Body of pancreas (tissue), 4 donors: Measurements from ENCODE around the gene CRPPA. TPM values are rescaled to one million over a fixed set of nuclear protein-coding genes. Genes with fewer than 3 reads are reported as not detected.
"Not testable (repeated sequence)": the region's sequence is repeated elsewhere in the genome, so short reads cannot be mapped to it uniquely, and the experiment has no call there.

Experiments used
- ATAC-seq: fragments of 150-250 bp; one replicate; pipeline ENCODE4 v1.9.1; 2016
- DNase-seq, 4 donors: peaks; one replicate each; pipeline ENCODE4 v3.0.0-alpha.2; 2019
- H3K27ac ChIP-seq, 4 donors: fragments of 200-600 bp; sonication (generic); 1 replicate in 3 of 4; 2 replicates in 1 of 4; pipeline versions ENCODE4 v1.5.1 to v1.6.1; 2016 to 2019; ENCODE audit warnings: mild to moderate bottlenecking in 1 of 4, mixed read lengths in 1 of 4, moderate library complexity in 1 of 4
- H3K27me3 ChIP-seq, 2 donors: fragments of 200-600 bp; sonication (generic); one replicate each; pipeline ENCODE4 v1.6.0; 2016; ENCODE audit warnings: mild to moderate bottlenecking in 1 of 2
- H3K36me3 ChIP-seq, 2 donors: fragments of 200-600 bp; sonication (generic); replicated peaks in 1 of 2; 2 replicates each; pipeline ENCODE4 v1.5.1; 2016; ENCODE audit warnings: low read depth in 2 of 2; ENCODE audit not compliant: insufficient read depth in 1 of 2
- H3K4me1 ChIP-seq: fragments of 200-600 bp; sonication (generic); one replicate; pipeline ENCODE4 v1.6.0; 2016
- H3K4me3 ChIP-seq, 2 donors: fragments of 200-600 bp; sonication (generic); 1 replicate in 1 of 2; 2 replicates in 1 of 2; pipeline ENCODE4 v1.5.1; 2016 to 2019
- H3K9me3 ChIP-seq, 3 donors: fragments of 200-600 bp; sonication (generic); 1 replicate in 2 of 3; 2 replicates in 1 of 3; pipeline ENCODE4 v1.5.1; 2016
- POLR2A ChIP-seq, 3 donors: fragments of 450-650 bp; IDR thresholded peaks; one replicate each; pipeline ENCODE4 v1.6.1; 2016; ENCODE audit warnings: antibody characterized with exemption in 3 of 3, mild to moderate bottlenecking in 2 of 3
- WGBS, 2 donors: methylation state at CpG; one replicate each; pipeline ENCODE4 v1.1.5; 2017; 5-methylcytosine and 5-hydroxymethylcytosine counted together
- intact Hi-C: fragments of 100-400 bp; cut with DNase I; formaldehyde crosslinking; loops from one replicate; pipeline ENCODE4 v1.15.1; 2023
- total RNA-seq, 2 donors: library from RNA; depleted of rRNA; stranded (reverse); fragments of >200 nt; gene quantifications; one replicate each; pipeline ENCODE4 v1.1.0, GENCODE V29; 2016
- TF ChIP-seq, protein P1 (sequence below), 7 experiments: fragments of 450-650 bp in 4 of 7; fragments of 200-600 bp in 3 of 7; sonication (generic) in 3 of 7; IDR thresholded peaks; one replicate each; pipeline ENCODE4 v1.5.1; 2016 to 2019; ENCODE audit warnings: antibody characterized with exemption in 7 of 7

Gene CRPPA
- total RNA-seq, 2 donors from 2014 or later, result 0.66 to 1.0 TPM

DNA sequence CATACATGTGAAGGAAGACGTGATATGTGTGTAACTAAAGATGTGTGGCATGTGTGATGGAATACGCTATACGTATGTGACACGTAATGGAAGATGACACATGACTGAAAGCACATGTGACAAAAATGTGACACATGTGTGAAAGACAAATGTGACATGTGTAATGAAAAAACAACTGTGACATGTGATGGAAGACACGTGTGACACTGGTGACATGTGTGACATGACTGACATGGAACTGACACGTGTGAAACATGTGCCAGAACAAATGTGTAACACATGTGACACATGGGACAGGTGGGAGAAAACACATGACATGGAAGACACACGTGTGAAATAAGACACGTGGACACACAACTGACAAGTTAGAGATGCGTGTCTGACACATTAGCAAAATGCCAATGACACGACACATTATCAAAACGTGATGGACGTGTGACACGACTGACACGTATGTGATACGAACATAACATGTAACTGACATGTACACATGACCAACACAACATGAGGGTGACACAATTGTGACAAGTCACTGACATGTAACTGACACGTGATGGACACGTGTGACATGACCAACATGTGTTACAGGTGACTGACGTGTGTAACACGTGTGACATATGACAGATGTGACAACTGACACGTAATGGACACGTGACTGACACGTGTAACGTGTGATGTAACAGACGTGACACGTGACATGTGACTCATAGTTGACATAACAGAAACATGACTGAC, 24.4 kb downstream of the CRPPA start:
- intact Hi-C loops, result no loop called here
- Histone ChIP-seq H3K27ac (no peak overlapping the region), H3K4me3 (no peak overlapping the region), H3K9me3 (no peaks in the 10 kb centered on the region), H3K27me3 (no peaks in the 10 kb centered on the region), H3K36me3 (no peaks in the 10 kb centered on the region), H3K4me1 (no peaks in the 10 kb centered on the region)
- ATAC-seq, result no peak
- no peak for TF ChIP-seq POLR2A (IDR thresholded peaks at IDR 0.05)
- TF ChIP-seq, protein P1, sequence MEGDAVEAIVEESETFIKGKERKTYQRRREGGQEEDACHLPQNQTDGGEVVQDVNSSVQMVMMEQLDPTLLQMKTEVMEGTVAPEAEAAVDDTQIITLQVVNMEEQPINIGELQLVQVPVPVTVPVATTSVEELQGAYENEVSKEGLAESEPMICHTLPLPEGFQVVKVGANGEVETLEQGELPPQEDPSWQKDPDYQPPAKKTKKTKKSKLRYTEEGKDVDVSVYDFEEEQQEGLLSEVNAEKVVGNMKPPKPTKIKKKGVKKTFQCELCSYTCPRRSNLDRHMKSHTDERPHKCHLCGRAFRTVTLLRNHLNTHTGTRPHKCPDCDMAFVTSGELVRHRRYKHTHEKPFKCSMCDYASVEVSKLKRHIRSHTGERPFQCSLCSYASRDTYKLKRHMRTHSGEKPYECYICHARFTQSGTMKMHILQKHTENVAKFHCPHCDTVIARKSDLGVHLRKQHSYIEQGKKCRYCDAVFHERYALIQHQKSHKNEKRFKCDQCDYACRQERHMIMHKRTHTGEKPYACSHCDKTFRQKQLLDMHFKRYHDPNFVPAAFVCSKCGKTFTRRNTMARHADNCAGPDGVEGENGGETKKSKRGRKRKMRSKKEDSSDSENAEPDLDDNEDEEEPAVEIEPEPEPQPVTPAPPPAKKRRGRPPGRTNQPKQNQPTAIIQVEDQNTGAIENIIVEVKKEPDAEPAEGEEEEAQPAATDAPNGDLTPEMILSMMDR (IDR thresholded peaks at IDR 0.05), result no peak
- peak in 1 of 4 donors; percentile 13 for DNase-seq
- 92 to 93% methylated on average over 25 of the region's 25 CpGs for WGBS, 2 donors

DNA sequence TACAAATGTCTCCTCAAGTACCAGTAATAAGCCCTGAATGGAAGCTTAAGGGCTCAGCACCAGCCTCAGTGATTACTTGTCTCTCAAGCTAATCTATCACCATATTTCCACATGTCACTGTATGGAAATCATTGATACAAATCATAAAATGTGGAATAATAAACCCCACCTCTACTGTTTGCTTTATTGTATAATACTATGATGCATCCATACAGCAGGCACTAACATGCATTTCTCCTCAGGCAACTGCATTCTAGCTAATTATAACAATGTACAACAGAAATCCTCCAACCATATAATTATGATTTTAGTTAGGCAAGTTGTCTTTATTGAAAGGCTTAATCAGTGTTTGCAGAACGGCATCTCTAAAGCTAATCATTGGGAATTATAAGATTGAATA, 26.2 kb downstream of the CRPPA start:
- ATAC-seq (no peak), DNase-seq (no peak)
- no peak overlapping the region for H3K27ac ChIP-seq
- WGBS, 2 donors, result 95 to 100% methylated on average over 1 of the region's 1 CpG
- H3K4me3 ChIP-seq, result no peak overlapping the region
- TF ChIP-seq, protein P1 (IDR thresholded peaks at IDR 0.05), result no peak
- no peak for TF ChIP-seq POLR2A (IDR thresholded peaks at IDR 0.05)
- H3K36me3 ChIP-seq, result no peaks in the 10 kb centered on the region
- H3K4me1 ChIP-seq, result no peaks in the 10 kb centered on the region
- intact Hi-C loops, result no loop called here
- H3K9me3 ChIP-seq, result no peaks in the 10 kb centered on the region
- H3K27me3 ChIP-seq, result no peaks in the 10 kb centered on the region

DNA sequence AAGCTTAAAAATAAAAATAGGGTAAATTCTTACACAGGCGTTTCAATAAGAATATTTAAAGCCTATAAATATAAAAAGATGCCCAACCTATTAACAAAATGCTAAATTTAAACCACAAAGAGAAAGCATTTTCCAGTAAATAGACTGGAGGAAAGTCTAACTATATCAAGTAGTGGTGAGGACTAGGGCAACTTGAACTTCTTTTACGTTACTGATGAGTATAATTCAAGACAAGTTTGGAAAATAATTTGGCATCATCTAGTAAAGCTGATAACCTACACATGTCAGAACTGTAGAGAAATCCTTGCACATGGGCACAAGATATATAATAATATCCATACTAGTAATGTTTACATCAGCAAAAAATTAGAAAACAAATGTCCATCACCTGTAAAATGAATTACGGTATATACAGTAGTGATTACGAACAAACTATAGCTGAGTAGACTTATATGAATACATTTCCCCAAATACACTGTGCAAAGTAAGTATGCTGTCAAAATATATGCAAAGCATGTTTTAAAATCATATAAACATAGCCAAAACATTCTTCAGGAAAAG, 27.4 kb downstream of the CRPPA start:
- H3K4me3 ChIP-seq, result no peak overlapping the region
- H3K27ac ChIP-seq, result no peak overlapping the region
- intact Hi-C loops, result no loop called here
- ATAC-seq, result no peak
- H3K36me3 ChIP-seq, result no peaks in the 10 kb centered on the region
- H3K9me3 ChIP-seq, result no peaks in the 10 kb centered on the region
- no peaks in the 10 kb centered on the region for H3K27me3 ChIP-seq
- no peaks in the 10 kb centered on the region for H3K4me1 ChIP-seq
- DNase-seq, result no peak
- TF ChIP-seq, protein P1 (IDR thresholded peaks at IDR 0.05), result no peak
- TF ChIP-seq POLR2A (IDR thresholded peaks at IDR 0.05), result no peak
- 93 to 95% methylated on average over 4 of the region's 4 CpGs for WGBS, 2 donors

DNA sequence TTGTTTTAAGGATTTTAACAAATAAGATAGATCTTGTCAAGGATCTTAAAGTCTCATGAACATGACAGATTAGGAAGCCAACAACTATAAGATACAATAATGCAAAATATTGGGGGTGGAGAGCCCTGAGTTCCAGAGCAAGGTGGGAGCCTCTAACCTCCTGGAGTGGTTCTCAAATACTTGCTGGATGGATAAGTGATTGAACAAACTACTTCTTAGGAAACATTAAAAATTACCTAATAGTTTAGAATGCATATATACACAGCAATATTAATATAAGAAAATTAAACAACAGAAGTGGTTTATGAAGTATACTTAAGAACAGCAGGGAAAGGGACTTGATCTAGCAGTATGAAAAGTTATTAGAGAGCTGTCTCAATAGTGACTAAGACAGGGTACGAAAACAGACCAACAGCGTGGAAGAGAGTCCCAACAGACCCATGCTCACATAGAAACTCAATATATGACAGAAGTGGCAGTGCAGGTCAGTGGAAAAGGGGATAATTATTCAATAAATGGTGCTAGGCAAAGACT, 28.3 kb downstream of the CRPPA start:
- 95 to 98% methylated on average over 2 of the region's 2 CpGs for WGBS, 2 donors
- TF ChIP-seq, protein P1 (IDR thresholded peaks at IDR 0.05), result no peak
- no peak for TF ChIP-seq POLR2A (IDR thresholded peaks at IDR 0.05)
- ATAC-seq, result no peak
- H3K4me1 ChIP-seq, result no peaks in the 10 kb centered on the region
- H3K27me3 ChIP-seq, result no peaks in the 10 kb centered on the region
- no peaks in the 10 kb centered on the region for H3K36me3 ChIP-seq
- no peak overlapping the region for H3K27ac ChIP-seq
- no peak overlapping the region for H3K4me3 ChIP-seq
- no peaks in the 10 kb centered on the region for H3K9me3 ChIP-seq
- no peak for DNase-seq
- intact Hi-C loops, result no loop called here

DNA sequence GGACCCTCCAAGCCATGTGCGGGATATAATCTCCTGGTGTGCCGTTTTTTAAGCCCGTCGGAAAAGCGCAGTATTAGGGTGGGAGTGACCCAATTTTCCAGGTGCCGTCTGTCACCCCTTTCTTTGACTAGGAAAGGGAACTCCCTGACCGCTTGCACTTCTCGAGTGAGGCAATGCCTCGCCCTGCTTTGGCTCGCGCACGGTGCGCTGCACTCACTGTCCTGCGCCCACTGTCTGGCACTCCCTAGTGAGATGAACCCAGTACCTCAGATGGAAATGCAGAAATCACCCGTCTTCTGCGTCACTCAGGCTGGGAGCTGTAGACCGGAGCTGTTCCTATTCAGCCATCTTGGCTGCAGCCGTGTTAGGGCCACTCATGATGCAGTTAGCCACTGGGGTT, 37.6 kb downstream of the CRPPA start:
- H3K27me3 ChIP-seq, DNase-seq, H3K9me3 ChIP-seq, H3K4me1 ChIP-seq, ATAC-seq, H3K36me3 ChIP-seq, intact Hi-C loops, H3K4me3 ChIP-seq, H3K27ac ChIP-seq: not testable (repeated sequence)
- WGBS, 2 donors, result 95% methylated on average over 16 to 18 of the region's 18 CpGs

DNA sequence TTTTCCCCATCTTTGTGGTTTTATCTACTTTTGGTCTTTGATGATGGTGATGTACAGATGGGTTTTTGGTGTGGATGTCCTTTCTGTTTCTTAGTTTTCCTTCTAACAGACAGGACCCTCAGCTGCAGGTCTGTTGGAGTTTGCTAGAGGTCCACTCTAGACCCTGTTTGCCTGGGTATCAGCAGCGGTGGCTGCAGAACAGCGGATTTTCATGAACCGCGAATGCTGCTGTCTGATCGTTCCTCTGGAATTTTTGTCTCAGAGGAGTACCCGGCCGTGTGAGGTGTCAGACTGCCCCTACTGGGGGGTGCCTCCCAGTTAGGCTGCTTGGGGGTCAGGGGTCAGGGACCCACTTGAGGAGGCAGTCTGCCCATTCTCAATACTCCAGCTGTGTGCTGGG, 38.2 kb downstream of the CRPPA start:
- H3K4me3 ChIP-seq, DNase-seq, H3K36me3 ChIP-seq, H3K27ac ChIP-seq, intact Hi-C loops, H3K4me1 ChIP-seq, H3K9me3 ChIP-seq, ATAC-seq, H3K27me3 ChIP-seq: not testable (repeated sequence)
- 97 to 100% methylated on average over 5 of the region's 7 CpGs for WGBS, 2 donors
